ENCODE data around the gene ULK2. TPM values are rescaled to one million over a fixed set of nuclear protein-coding genes. Genes with fewer than 3 reads are reported as not detected.

Gene ULK2
- total RNA-seq, 4 donors from 2014 or later: 31.6 to 54.8 (median 45.9) TPM

DNA sequence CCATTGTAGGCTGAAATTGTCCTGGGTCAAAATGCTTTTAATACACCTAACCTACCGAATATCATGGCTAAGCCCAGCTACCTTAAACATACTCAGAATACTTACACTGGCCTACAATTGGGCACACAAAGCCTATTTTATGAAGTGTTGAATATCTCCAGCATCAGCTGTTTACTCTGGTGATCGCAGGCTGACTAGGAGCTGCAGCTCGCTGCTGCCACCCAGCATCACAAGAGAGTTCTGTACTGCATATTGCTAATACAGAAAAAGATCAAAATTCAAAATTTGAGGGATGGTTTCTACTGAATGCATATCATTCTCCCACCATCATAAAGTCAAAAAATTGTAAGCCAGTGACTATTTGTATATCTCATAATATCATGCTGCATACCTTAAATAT lies 55.3 kb downstream of the ULK2 start:
- 46 to 65% methylated on average over 3 of the region's 3 CpGs for WGBS, 2 donors
- Histone ChIP-seq H3K27me3 (no peaks in the 10 kb centered on the region), H3K4me3 (no peak overlapping the region), H3K4me1 (peaks cover 0 to 4% (median 0%) of the 10 kb centered on the region in 4 donors), H3K9me3 (no peaks in the 10 kb centered on the region), H3K27ac (peak overlapping the region in 1 of 4 donors; percentile 38), H3K36me3 (peaks cover 0 to 61% (median 2%) of the 10 kb centered on the region in 3 donors)
- TF ChIP-seq POLR2A (IDR thresholded peaks at IDR 0.05): no peak
- TF ChIP-seq EP300 (IDR thresholded peaks at IDR 0.05): no peak
- peak in 2 of 5 experiments; percentile 14 to 24 for TF ChIP-seq CTCF (IDR thresholded peaks at IDR 0.05)
- DNase-seq (ENCODE audit: low spot score in 2 of 2): no peak

- peaks cover 0 to 13% (median 2%) of the 10 kb centered on the region in 4 donors for H3K4me1 ChIP-seq
- TF ChIP-seq CTCF (IDR thresholded peaks at IDR 0.05) (no peak), EP300 (IDR thresholded peaks at IDR 0.05) (peak; percentile 45 to 71), POLR2A (IDR thresholded peaks at IDR 0.05) (no peak)
- DNase-seq (ENCODE audit: low spot score in 2 of 2): no peak
- no peaks in the 10 kb centered on the region for H3K27me3 ChIP-seq
- no peak overlapping the region for H3K4me3 ChIP-seq
- H3K27ac ChIP-seq: peak overlapping the region in 3 of 4 donors; percentile 39 to 80 (median 41)
- no peaks in the 10 kb centered on the region for H3K9me3 ChIP-seq
- H3K36me3 ChIP-seq: peaks cover 0 to 72% (median 0%) of the 10 kb centered on the region in 3 donors
- WGBS, 2 donors: 19 to 29% methylated on average over 2 of the region's 2 CpGs
Measured at GRCh38 chr17:19805006-19805405, 62.7 kb downstream of the ULK2 start.

DNA sequence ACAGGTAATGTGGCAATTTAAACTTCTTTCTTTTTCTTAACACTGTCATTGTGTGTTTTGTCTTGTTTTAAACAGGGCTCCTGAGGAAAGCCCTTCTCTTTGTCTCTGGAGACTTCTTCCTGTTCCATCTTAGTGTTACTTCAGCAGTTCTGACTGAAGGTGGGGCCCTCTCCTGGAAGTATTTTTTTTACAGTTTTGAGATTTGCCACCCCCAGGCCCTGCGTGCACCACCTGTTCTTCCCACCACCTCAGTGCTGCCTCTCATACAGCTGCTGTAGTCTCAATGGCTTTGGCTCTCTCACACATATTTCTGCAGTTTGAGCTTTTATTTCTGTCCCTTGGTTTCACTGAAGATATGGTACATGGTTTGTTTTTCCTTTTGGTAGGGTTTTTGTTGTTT lies 67.2 kb downstream of the ULK2 start:
- Histone ChIP-seq H3K4me3 (no peak overlapping the region), H3K27ac (no peak overlapping the region), H3K9me3 (peaks cover 0 to 9% (median 0%) of the 10 kb centered on the region in 4 donors), H3K4me1 (peaks cover 0 to 10% (median 2%) of the 10 kb centered on the region in 4 donors), H3K36me3 (peaks cover 8 to 80% (median 15%) of the 10 kb centered on the region in 3 donors), H3K27me3 (no peaks in the 10 kb centered on the region)
- no peak for DNase-seq (ENCODE audit: low spot score in 2 of 2)
- 86 to 89% methylated on average over 1 of the region's 1 CpG for WGBS, 2 donors
- TF ChIP-seq POLR2A (IDR thresholded peaks at IDR 0.05) (no peak), EP300 (IDR thresholded peaks at IDR 0.05) (no peak), CTCF (IDR thresholded peaks at IDR 0.05) (no peak)

DNA sequence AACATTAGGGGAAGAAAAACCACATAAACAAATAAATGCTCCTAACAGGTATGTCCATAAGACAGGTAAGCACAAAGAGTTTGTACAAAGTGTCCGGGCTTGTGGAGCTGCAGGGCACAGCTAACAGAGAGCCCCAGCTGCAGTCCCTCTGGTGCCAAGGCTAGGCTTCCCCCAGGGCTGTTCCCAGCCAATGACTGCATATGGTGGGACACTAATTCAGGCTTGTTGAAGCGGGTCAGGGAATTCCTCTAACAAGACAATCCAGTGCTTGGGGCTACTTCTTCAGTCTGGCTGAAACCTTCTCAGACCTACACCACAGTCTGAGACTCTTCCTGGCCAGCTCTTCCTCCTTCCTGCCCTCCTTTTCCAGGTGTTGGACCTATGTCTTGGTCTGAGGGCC lies 67.9 kb downstream of the ULK2 start:
- DNase-seq (ENCODE audit: low spot score in 2 of 2): no peak

More for the DNA sequence above, 67.9 kb downstream of the ULK2 start:
- TF ChIP-seq CTCF (IDR thresholded peaks at IDR 0.05): no peak
- no peak for TF ChIP-seq EP300 (IDR thresholded peaks at IDR 0.05)
- no peak for TF ChIP-seq POLR2A (IDR thresholded peaks at IDR 0.05)
- H3K27ac ChIP-seq: no peak overlapping the region
- H3K36me3 ChIP-seq: peaks cover 8 to 88% (median 15%) of the 10 kb centered on the region in 3 donors
- WGBS, 2 donors: 82 to 98% methylated on average over 2 of the region's 2 CpGs
- peaks cover 0 to 4% (median 0%) of the 10 kb centered on the region in 4 donors for H3K4me1 ChIP-seq
- no peaks in the 10 kb centered on the region for H3K27me3 ChIP-seq
- H3K4me3 ChIP-seq: no peak overlapping the region
- H3K9me3 ChIP-seq: peaks cover 0 to 9% (median 0%) of the 10 kb centered on the region in 4 donors
